UCSD-AML1 (cell line): ENCODE measurements around the gene FAM131A.
A peak's percentile ranks its signal among the peaks of the same experiment; 100 is the strongest.

ENCODE experiments used
- DNase-seq: peaks from one replicate; lab custom pipeline; 2025; ENCODE audit not compliant: unreplicated experiment; lab: John Stamatoyannopoulos, UW

The FAM131A gene

GRCh38 chr3:184354754-184355153 is 17.4 kb downstream of the FAM131A start:
- DNase-seq = no peak

GRCh38 chr3:184355261-184356040 is 18.1 kb downstream of the FAM131A start:
- DNase-seq = no peak

GRCh38 chr3:184357248-184358123 is 20.1 kb downstream of the FAM131A start:
- no peak for DNase-seq

GRCh38 chr3:184358124-184358767 is 20.8 kb downstream of the FAM131A start:
- DNase-seq = no peak

- no peak for DNase-seq
Observed at GRCh38 chr3:184358921-184359350, 21.5 kb downstream of the FAM131A start.

GRCh38 chr3:184359610-184360009 is 22.2 kb downstream of the FAM131A start:
- no peak for DNase-seq

GRCh38 chr3:184360070-184360928 is 22.9 kb downstream of the FAM131A start:
- no peak for DNase-seq

- no peak for DNase-seq
Observed at GRCh38 chr3:184360929-184361531, 23.6 kb downstream of the FAM131A start.

- DNase-seq = peak; percentile 75
Observed at GRCh38 chr3:184361532-184361931, 24.1 kb downstream of the FAM131A start, which contains the start of the genes CLCN2 and POLR2H. CLCN2 (minus strand) TSS chr3:184361605; CDS start chr3:184361479, 126 bp downstream. POLR2H (plus strand) TSS chr3:184361710; CDS start chr3:184363493, 1,783 bp downstream.

- DNase-seq = peak; percentile 67
Observed at GRCh38 chr3:184361932-184362667, 24.7 kb downstream of the FAM131A start.

GRCh38 chr3:184362668-184363546 is 25.5 kb downstream of the FAM131A start:
- peak; percentile 97 for DNase-seq

- no peak for DNase-seq
Observed at GRCh38 chr3:184366619-184367289, 29.4 kb downstream of the FAM131A start.

GRCh38 chr3:184368116-184368515 is 30.7 kb downstream of the FAM131A start:
- DNase-seq = no peak

- no peak for DNase-seq
Observed at GRCh38 chr3:184368586-184369183, 31.3 kb downstream of the FAM131A start.

- peak; percentile 68 for DNase-seq
Observed at GRCh38 chr3:184371570-184372018, 34.2 kb downstream of the FAM131A start.

GRCh38 chr3:184372296-184372821 is 35.0 kb downstream of the FAM131A start:
- DNase-seq = no peak

- no peak for DNase-seq
Observed at GRCh38 chr3:184372911-184373310, 35.5 kb downstream of the FAM131A start.
